A549 (cell line): ENCODE data around the gene TP73.

ENCODE experiments used
- CEBPB ChIP-seq, 2 experiments: fragments of >200 bp in 1 of 2; sonication (Bioruptor Twin) in 1 of 2; formaldehyde crosslinking in 1 of 2; IDR thresholded peaks; 2 replicates each; pipeline ENCODE4 v1.6.1; 2012 to 2016
- CHD2 ChIP-seq: fragments of 150-350 bp; IDR thresholded peaks from 2 replicates; pipeline ENCODE4 v1.6.1; 2014; ENCODE audit warnings: low read length; ENCODE audit not compliant: partially characterized antibody
- EP300 ChIP-seq, 2 experiments: fragments of >200 bp; sonication (Bioruptor Twin); formaldehyde crosslinking; IDR thresholded peaks; 2 replicates in 1 of 2; 3 replicates in 1 of 2; pipeline ENCODE4 v1.6.1; 2016 to 2017
- MYC ChIP-seq: IDR thresholded peaks from 2 replicates; pipeline ENCODE4 v1.6.1; 2012; ENCODE audit warnings: mild to moderate bottlenecking, inconsistent platforms, low read length, improper control_type of control experiment, borderline replicate concordance
- NFE2L2 ChIP-seq: fragments of 150-350 bp; conservative IDR thresholded peaks from 2 replicates; pipeline ENCODE4 v1.6.1; 2014; ENCODE audit warnings: low read length
- NR3C1 ChIP-seq: fragments of >200 bp; sonication (Bioruptor Twin); formaldehyde crosslinking; IDR thresholded peaks from 3 replicates; pipeline ENCODE4 v1.6.1; 2017
- POLR2A ChIP-seq: IDR thresholded peaks from 2 replicates; pipeline ENCODE4 v1.6.1; 2012; ENCODE audit warnings: mild to moderate bottlenecking, low read length
- RARB ChIP-seq: fragments of 250-450 bp; sonication (Bioruptor Pico); IDR thresholded peaks from 2 replicates; pipeline ENCODE4 v1.8.0; 2021; ENCODE audit warnings: mild to moderate bottlenecking, moderate library complexity
- RCOR1 ChIP-seq: fragments of 150-350 bp; IDR thresholded peaks from 2 replicates; pipeline ENCODE4 v1.6.1; 2014; ENCODE audit warnings: antibody characterized with exemption, low read length, low read depth
- TF ChIP-seq, protein P1 (sequence below): IDR thresholded peaks from 2 replicates; pipeline ENCODE4 v1.6.1; 2012
- TF ChIP-seq, protein P2 (sequence below): fragments of 200-600 bp; sonication (generic); IDR thresholded peaks from 2 replicates; pipeline ENCODE4 v1.6.1; 2016; ENCODE audit warnings: antibody characterized with exemption, mild to moderate bottlenecking, moderate library complexity
- TF ChIP-seq, protein P3 (sequence below): fragments of >200 bp; sonication (Bioruptor Twin); formaldehyde crosslinking; IDR thresholded peaks from 3 replicates; pipeline ENCODE4 v1.5.1; 2016
- TF ChIP-seq, protein P4 (sequence below): IDR thresholded peaks from 2 replicates; pipeline ENCODE4 v1.6.1; 2012

DNA sequence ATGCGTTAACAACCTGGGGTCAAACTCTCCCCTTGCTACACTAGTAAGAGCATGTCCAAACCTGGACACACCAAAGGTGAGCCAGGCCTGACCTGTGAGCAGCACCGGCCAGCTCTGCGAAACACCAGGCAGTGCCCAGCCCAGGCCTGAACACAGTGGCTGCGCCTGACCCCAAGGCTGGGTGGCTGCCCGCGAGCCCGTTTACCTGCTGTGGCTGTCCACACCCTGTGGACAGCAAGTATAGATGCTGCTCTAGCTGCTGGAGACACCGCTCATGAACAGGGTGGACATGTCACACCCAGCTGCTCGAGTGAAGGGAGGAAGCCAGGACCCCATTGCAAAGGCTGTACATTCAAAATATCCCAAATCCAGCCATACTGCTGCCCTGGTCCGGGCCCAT is 92.3 kb downstream of the TP73 start:
- TF ChIP-seq NFE2L2 = no peak
- TF ChIP-seq RCOR1 = no peak
- TF ChIP-seq MYC = no peak
- no peak for TF ChIP-seq RARB
- TF ChIP-seq, protein P1, sequence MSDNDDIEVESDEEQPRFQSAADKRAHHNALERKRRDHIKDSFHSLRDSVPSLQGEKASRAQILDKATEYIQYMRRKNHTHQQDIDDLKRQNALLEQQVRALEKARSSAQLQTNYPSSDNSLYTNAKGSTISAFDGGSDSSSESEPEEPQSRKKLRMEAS = no peak
- TF ChIP-seq, protein P2, sequence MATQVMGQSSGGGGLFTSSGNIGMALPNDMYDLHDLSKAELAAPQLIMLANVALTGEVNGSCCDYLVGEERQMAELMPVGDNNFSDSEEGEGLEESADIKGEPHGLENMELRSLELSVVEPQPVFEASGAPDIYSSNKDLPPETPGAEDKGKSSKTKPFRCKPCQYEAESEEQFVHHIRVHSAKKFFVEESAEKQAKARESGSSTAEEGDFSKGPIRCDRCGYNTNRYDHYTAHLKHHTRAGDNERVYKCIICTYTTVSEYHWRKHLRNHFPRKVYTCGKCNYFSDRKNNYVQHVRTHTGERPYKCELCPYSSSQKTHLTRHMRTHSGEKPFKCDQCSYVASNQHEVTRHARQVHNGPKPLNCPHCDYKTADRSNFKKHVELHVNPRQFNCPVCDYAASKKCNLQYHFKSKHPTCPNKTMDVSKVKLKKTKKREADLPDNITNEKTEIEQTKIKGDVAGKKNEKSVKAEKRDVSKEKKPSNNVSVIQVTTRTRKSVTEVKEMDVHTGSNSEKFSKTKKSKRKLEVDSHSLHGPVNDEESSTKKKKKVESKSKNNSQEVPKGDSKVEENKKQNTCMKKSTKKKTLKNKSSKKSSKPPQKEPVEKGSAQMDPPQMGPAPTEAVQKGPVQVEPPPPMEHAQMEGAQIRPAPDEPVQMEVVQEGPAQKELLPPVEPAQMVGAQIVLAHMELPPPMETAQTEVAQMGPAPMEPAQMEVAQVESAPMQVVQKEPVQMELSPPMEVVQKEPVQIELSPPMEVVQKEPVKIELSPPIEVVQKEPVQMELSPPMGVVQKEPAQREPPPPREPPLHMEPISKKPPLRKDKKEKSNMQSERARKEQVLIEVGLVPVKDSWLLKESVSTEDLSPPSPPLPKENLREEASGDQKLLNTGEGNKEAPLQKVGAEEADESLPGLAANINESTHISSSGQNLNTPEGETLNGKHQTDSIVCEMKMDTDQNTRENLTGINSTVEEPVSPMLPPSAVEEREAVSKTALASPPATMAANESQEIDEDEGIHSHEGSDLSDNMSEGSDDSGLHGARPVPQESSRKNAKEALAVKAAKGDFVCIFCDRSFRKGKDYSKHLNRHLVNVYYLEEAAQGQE = no peak
- TF ChIP-seq, protein P3, sequence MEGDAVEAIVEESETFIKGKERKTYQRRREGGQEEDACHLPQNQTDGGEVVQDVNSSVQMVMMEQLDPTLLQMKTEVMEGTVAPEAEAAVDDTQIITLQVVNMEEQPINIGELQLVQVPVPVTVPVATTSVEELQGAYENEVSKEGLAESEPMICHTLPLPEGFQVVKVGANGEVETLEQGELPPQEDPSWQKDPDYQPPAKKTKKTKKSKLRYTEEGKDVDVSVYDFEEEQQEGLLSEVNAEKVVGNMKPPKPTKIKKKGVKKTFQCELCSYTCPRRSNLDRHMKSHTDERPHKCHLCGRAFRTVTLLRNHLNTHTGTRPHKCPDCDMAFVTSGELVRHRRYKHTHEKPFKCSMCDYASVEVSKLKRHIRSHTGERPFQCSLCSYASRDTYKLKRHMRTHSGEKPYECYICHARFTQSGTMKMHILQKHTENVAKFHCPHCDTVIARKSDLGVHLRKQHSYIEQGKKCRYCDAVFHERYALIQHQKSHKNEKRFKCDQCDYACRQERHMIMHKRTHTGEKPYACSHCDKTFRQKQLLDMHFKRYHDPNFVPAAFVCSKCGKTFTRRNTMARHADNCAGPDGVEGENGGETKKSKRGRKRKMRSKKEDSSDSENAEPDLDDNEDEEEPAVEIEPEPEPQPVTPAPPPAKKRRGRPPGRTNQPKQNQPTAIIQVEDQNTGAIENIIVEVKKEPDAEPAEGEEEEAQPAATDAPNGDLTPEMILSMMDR = no peak
- TF ChIP-seq POLR2A = no peak
- TF ChIP-seq CEBPB (IDR thresholded peaks at IDR 0.05) = no peak
- TF ChIP-seq EP300 (IDR thresholded peaks at IDR 0.05) = no peak
- no peak for TF ChIP-seq CHD2
- no peak for TF ChIP-seq NR3C1
- TF ChIP-seq, protein P4, sequence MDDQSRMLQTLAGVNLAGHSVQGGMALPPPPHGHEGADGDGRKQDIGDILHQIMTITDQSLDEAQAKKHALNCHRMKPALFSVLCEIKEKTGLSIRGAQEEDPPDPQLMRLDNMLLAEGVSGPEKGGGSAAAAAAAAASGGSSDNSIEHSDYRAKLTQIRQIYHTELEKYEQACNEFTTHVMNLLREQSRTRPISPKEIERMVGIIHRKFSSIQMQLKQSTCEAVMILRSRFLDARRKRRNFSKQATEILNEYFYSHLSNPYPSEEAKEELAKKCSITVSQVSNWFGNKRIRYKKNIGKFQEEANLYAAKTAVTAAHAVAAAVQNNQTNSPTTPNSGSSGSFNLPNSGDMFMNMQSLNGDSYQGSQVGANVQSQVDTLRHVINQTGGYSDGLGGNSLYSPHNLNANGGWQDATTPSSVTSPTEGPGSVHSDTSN = no peak
